HG03457 (cell line): ENCODE results near the gene NECTIN1.

Source experiments
- ATAC-seq: cut with Tn5 transposase; IDR thresholded peaks from one replicate; pipeline ENCODE4 v1.9.1; 2021; ENCODE audit warnings: moderate number of reproducible peaks; ENCODE audit not compliant: unreplicated experiment

The NECTIN1 gene

GRCh38 chr11:119594639-119595249 lies 134.3 kb downstream of the NECTIN1 start:
- no peak for ATAC-seq

DNA sequence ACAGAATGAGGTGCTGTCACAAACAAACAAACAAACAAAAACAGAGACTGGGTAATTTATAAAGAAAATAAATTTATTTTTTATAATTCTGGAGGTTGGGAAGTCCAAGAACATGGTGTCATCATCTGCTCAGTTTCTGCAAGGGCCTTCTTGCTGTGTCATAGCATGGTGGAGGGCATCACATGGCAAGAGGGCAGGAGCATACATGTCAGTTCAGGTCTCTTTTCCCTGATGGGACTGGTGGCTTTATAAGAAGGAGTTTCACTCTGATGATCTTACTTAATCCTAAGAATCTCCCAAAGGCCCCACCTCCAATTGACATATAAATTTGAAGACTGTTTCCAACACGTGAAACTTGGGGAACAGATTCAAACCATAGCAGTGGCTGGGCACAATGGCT lies 135.7 kb downstream of the NECTIN1 start:
- ATAC-seq = no peak

- no peak for ATAC-seq
Observed at GRCh38 chr11:119592642-119593041, 136.4 kb downstream of the NECTIN1 start.

GRCh38 chr11:119591836-119592310 lies 137.1 kb downstream of the NECTIN1 start:
- no peak for ATAC-seq

DNA sequence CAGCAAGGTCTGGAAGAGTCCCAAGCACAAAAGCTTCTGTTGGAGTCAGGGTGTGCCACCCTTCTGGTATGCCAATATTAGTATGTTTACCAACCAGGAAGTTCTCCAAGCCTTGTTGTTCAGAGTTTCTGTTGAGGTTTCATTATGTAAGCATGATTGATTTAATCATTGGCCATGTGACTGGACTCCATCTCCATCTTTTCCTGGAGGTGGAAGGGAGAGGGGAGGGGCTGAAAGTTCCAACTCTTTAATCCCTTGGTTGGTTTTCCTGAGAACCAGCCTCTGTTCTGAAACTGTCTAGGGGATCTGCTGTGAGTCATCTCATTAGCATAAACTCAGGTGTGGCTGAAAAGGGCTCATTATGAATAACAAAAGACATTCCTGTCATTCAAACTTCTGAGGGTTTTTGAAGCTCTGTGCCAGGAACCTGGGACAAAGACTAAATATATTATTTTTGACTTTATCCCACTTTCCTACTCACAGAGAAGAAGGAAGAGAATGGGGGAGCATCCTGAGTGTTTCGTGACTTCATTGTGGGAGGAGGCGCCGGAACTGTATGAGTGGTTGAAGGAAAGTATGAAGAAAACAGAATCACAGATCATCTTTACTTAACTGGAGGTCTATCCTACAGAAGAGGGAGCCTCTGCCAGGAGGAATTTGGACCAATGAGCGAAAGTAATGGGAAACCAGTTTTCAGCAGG lies 138.2 kb downstream of the NECTIN1 start:
- no peak for ATAC-seq

DNA sequence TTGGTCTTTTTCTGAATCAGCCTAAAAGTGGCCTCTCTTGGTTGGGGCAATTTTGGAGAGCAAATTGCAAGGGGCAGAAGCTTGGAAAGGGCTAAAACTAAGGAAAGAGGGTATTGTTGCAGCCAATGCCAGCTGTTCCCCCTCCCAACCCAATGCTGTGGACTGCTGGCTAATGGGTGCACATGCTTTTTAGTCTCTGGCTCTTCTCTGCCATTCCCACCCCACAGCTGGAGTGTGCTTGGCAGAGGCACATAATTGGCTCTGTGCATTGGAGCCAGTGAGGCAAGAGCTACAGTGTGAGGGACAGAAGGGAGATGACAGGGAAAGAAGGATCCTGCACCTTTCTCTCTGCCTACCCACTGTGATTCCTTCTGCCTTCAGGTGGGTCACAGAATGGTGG lies 140.0 kb downstream of the NECTIN1 start:
- no peak for ATAC-seq
